Type B pancreatic cell (in vitro differentiated cells): ENCODE measurements around the gene APP. TPM values are rescaled to one million over a fixed set of nuclear protein-coding genes. Genes with fewer than 3 reads are reported as not detected.

ENCODE experiments used
- DNase-seq: peaks from one replicate; pipeline ENCODE4 v3.0.0; 2021; ENCODE audit warnings: mixed read lengths; ENCODE audit not compliant: unreplicated experiment; ENCODE audit errors: extremely low spot score
- H3K27ac Mint-ChIP-seq: 2 replicates; pipeline ENCODE4 v1.8.0; 2021; ENCODE audit warnings: mild to moderate bottlenecking, mixed read lengths
- H3K27me3 Mint-ChIP-seq: 2 replicates; pipeline ENCODE4 v1.8.0; 2021; ENCODE audit warnings: mixed read lengths
- H3K36me3 Mint-ChIP-seq: 2 replicates; pipeline ENCODE4 v1.8.0; 2021; ENCODE audit warnings: mixed read lengths
- H3K4me1 Mint-ChIP-seq: one replicate; pipeline ENCODE4 v1.8.0; 2021; ENCODE audit warnings: mixed read lengths; ENCODE audit not compliant: unreplicated experiment
- H3K4me3 Mint-ChIP-seq: 2 replicates; pipeline ENCODE4 v1.8.0; 2021; ENCODE audit warnings: mild to moderate bottlenecking, mixed read lengths
- H3K9me3 Mint-ChIP-seq: 2 replicates; pipeline ENCODE4 v1.8.0; 2021; ENCODE audit warnings: mixed read lengths
- total RNA-seq: library from RNA; stranded (reverse); gene quantifications from 2 replicates; pipeline ENCODE4 v1.2.1, GENCODE V29; 2021; ENCODE audit warnings: low replicate concordance
- TF ChIP-seq, protein P1 (sequence below): fragments of 200-600 bp; sonication (generic); conservative IDR thresholded peaks from 2 replicates; pipeline ENCODE4 v1.5.0; 2021; ENCODE audit warnings: antibody characterized with exemption, mild to moderate bottlenecking

The APP gene
- total RNA-seq, 1 donor from 2014 or later = 415 TPM

DNA sequence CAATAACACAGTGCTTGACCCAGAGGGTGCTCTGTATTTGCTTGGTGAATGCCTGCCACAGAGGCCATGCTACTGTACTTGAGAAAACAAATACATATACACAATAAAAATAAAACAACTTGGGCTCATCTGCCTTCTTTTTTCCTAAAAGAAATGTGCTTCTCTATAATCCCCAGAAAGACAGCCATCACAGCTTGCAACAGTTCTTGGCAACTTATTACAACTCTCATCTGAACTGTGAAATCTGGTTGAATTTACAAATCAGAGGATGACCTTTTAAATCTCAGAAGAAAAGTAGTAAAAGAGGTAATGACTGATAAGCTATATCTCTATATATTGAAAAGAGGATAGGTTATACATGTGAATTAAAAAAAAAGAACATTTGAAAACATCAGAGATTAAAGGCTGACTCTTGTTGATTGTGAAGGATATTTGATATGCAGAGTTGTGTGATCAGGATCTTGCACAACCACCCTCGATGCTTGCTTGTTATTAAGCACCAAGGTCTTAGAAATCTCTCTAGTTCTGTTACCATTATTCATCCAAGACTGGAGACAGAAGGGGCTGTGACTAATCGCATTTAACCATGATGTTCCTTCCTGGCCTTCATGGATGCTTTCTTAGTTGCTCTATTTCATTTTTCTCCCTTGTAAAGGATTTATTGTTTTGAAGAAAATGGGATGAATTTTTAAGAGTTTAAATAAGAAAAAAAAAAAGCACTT, 213.4 kb downstream of the APP start:
- Mint-ChIP-seq H3K36me3 (peaks cover 52% of the 10 kb centered on the region), H3K27ac (no peak overlapping the region)
- DNase-seq = no peak

DNA sequence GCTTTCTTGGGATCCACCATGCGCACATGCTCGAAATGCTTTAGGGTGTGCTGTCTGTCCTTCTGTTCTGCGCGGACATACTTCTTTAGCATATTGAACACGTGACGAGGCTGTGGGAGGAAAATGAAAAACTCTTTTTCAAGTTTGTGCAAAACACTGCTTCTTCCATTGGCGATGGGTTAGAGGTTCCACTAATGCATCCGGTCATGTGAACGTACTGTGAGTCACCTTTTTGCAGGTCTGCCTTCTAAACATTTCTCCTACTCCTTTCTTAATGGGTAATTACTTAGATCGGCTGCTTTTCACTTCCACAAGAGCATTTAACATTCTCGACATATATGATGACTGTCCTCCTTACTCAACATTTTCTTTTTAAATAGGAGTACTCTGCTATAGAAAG, 214.9 kb downstream of the APP start:
- TF ChIP-seq, protein P1, sequence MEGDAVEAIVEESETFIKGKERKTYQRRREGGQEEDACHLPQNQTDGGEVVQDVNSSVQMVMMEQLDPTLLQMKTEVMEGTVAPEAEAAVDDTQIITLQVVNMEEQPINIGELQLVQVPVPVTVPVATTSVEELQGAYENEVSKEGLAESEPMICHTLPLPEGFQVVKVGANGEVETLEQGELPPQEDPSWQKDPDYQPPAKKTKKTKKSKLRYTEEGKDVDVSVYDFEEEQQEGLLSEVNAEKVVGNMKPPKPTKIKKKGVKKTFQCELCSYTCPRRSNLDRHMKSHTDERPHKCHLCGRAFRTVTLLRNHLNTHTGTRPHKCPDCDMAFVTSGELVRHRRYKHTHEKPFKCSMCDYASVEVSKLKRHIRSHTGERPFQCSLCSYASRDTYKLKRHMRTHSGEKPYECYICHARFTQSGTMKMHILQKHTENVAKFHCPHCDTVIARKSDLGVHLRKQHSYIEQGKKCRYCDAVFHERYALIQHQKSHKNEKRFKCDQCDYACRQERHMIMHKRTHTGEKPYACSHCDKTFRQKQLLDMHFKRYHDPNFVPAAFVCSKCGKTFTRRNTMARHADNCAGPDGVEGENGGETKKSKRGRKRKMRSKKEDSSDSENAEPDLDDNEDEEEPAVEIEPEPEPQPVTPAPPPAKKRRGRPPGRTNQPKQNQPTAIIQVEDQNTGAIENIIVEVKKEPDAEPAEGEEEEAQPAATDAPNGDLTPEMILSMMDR = no peak

More for the DNA sequence above, 213.4 kb downstream of the APP start:
- TF ChIP-seq, protein P1 = no peak
- Mint-ChIP-seq H3K9me3 (no peaks in the 10 kb centered on the region), H3K27me3 (no peaks in the 10 kb centered on the region), H3K4me3 (no peak overlapping the region), H3K4me1 (peaks cover 38% of the 10 kb centered on the region)

DNA sequence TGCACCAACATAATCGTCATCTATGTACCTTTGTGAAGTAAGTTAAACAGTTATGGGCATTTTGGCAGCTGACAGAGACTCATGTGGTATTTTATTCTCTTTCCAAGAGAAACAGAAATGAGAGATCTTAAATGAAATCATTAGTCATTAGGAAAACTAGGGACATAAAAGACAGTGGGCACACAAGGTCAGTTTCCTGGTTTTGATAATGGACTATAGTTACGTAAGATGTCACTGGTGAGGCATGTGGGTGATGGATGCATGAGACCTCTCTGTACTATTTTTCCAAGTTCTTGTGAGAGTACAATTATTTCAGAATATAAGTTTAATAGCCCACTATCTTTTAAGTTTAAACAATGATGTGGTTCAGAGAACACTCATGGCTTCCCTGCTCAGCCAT, 216.9 kb downstream of the APP start:
- TF ChIP-seq, protein P1 = no peak
- Mint-ChIP-seq H3K4me3 (no peak overlapping the region), H3K4me1 (peaks cover 11% of the 10 kb centered on the region), H3K27me3 (no peaks in the 10 kb centered on the region), H3K27ac (no peak overlapping the region), H3K9me3 (no peaks in the 10 kb centered on the region), H3K36me3 (peaks cover 48% of the 10 kb centered on the region)
- no peak for DNase-seq

More for the DNA sequence above, 214.9 kb downstream of the APP start:
- Mint-ChIP-seq H3K4me3 (no peak overlapping the region), H3K36me3 (peaks cover 59% of the 10 kb centered on the region), H3K27ac (no peak overlapping the region), H3K27me3 (no peaks in the 10 kb centered on the region), H3K4me1 (peaks cover 25% of the 10 kb centered on the region), H3K9me3 (no peaks in the 10 kb centered on the region)
- DNase-seq = no peak

DNA sequence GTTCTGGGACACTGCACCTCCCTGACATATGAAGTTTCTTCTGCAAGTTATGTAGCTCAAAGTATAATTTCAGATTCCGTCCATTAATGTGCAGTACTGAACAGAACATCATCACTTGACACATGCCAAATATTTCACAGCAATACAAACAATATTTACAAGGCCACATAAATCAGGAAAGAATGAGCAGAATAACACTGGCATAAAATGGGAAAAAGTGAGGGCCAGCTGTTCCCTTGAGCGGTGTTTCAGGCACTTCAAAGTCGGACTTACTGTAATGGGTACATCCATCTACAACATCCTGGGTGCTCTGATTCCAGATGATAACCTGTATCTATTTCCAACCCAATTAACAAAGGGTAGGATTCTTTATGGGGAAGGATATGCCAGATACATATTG, 217.4 kb downstream of the APP start:
- peaks cover 14% of the 10 kb centered on the region for H3K4me1 Mint-ChIP-seq
- H3K4me3 Mint-ChIP-seq = no peak overlapping the region
- no peaks in the 10 kb centered on the region for H3K9me3 Mint-ChIP-seq
- H3K27me3 Mint-ChIP-seq = no peaks in the 10 kb centered on the region
- H3K27ac Mint-ChIP-seq = no peak overlapping the region
- no peak for DNase-seq
- TF ChIP-seq, protein P1 = no peak
- H3K36me3 Mint-ChIP-seq = peaks cover 50% of the 10 kb centered on the region

DNA sequence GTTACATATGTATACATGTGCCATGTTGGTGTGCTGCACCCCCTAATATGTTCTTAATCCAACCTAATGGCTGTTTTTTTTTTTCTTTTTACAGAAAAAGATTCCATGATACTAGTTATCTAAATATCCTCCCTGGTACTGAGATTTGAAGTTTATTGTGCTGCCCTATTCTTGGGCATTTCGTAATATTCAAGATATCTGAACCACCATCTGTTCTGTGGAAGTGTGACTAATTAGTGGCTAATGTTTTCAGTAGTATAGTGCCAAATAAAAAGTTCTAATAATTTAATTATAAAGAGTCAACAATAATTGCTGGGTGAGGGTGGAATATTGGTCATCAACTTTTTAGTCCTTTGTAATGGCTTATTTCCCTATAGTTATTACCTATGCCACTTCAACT, 218.3 kb downstream of the APP start:
- Mint-ChIP-seq H3K27ac (no peak overlapping the region), H3K4me3 (no peak overlapping the region), H3K36me3 (peaks cover 52% of the 10 kb centered on the region), H3K9me3 (no peaks in the 10 kb centered on the region), H3K4me1 (peaks cover 14% of the 10 kb centered on the region), H3K27me3 (no peaks in the 10 kb centered on the region)
- no peak for DNase-seq
- TF ChIP-seq, protein P1 = no peak
